Heart right ventricle (tissue), 16 donors: ENCODE measurements around the gene C3orf20. TPM values are rescaled to one million over a fixed set of nuclear protein-coding genes. Genes with fewer than 3 reads are reported as not detected.
A peak's percentile ranks its signal among the peaks of the same experiment; 100 is the strongest.

ENCODE experiments used
- ATAC-seq, 8 donors: fragments of 200-7000 bp; cut with Tn5 transposase; one replicate each; pipeline ENCODE4 v1.9.1; 2020; ENCODE audit warnings: mild to moderate bottlenecking in 8 of 8, moderate library complexity in 8 of 8, moderate number of reproducible peaks in 1 of 8
- DNase-seq, 2 donors: peaks; one replicate each; pipeline ENCODE4 v3.0.0-alpha.2; 2020
- H3K27ac ChIP-seq, 10 donors: fragments of 200-600 bp; sonication (generic) in 2 of 10; one replicate each; pipeline versions ENCODE4 v1.5.0 to v1.8.0; 2020 to 2022; ENCODE audit warnings: mild to moderate bottlenecking in 3 of 10
- H3K27me3 ChIP-seq, 7 donors: fragments of 200-600 bp; one replicate each; pipeline ENCODE4 v1.8.0; 2021 to 2022; ENCODE audit warnings: mild to moderate bottlenecking in 2 of 7
- H3K36me3 ChIP-seq, 9 donors: fragments of 200-600 bp; sonication (generic) in 1 of 9; one replicate each; pipeline versions ENCODE4 v1.5.0 to v1.8.0; 2020 to 2022; ENCODE audit warnings: mild to moderate bottlenecking in 2 of 9
- H3K4me1 ChIP-seq, 9 donors: fragments of 200-600 bp; sonication (generic) in 1 of 9; one replicate each; pipeline versions ENCODE4 v1.5.0 to v1.8.0; 2020 to 2022; ENCODE audit warnings: mild to moderate bottlenecking in 4 of 9
- H3K4me3 ChIP-seq, 10 donors: fragments of 200-600 bp; sonication (generic) in 2 of 10; one replicate each; pipeline versions ENCODE4 v1.5.0 to v1.8.0; 2020 to 2022; ENCODE audit warnings: mild to moderate bottlenecking in 7 of 10, moderate library complexity in 2 of 10
- H3K9me3 ChIP-seq, 11 donors: fragments of 200-600 bp in 10 of 11; sonication (generic) in 2 of 11; one replicate each; pipeline versions ENCODE4 v1.5.0 to v1.8.0; 2013 to 2022; ENCODE audit warnings: mild to moderate bottlenecking in 2 of 11, control low read depth in 1 of 11, moderate library complexity in 1 of 11
- CTCF ChIP-seq, 9 donors: fragments of 200-600 bp; sonication (generic) in 2 of 9; IDR thresholded peaks; one replicate each; pipeline versions ENCODE4 v1.5.0 to v1.8.0; 2021 to 2022; ENCODE audit warnings: antibody characterized with exemption in 9 of 9, mild to moderate bottlenecking in 5 of 9, moderate library complexity in 1 of 9
- WGBS, 2 donors: extraction: QIAGEN DNeasy Blood & Tissue Kit; methylation state at CpG; one replicate each; pipeline ENCODE4 v1.1.7; 2013; ENCODE audit warnings: inconsistent platforms in 1 of 2; 5-methylcytosine and 5-hydroxymethylcytosine counted together
- intact Hi-C, 10 donors: fragments of 100-400 bp; cut with DNase I; formaldehyde crosslinking; loops; one replicate each; pipeline versions ENCODE4 v1.11.1 to v1.14.2; 2022
- polyA plus RNA-seq, 2 donors: library from polyadenylated mRNA; stranded (reverse); fragments of 200-250 nt; gene quantifications; one replicate each; pipeline ENCODE4 v1.2.3, GENCODE V29; 2013
- total RNA-seq, 10 donors: library from RNA; stranded (reverse); fragmentation: NEBNext Ultra II Directional in 3 of 10; extraction: Animal tissue kit (Norgen Biotek cat#: 25700) in 3 of 10; gene quantifications; one replicate each; pipeline versions ENCODE4 v1.2.1 to v1.2.4, GENCODE V29; 2021 to 2023
- donor health status: Arrhythmogenic right ventricular cardiomyopathy.
- donor health status: ischemic (EF 13 %, LVEDD 7.1; RV severe dilation, severe dysfunction).
- donor health status: healthy with polysubstance abuse.
- donor health status: DM: no; HTN: yes; CAD: no.
- donor health status: DM: no; HTN: no; CAD: no.
- donor health status: ischemic (EF 25% LVEDD 6.9; RV normal size, moderate dysfunction).
- donor health status: ischemic (EF 25% LVEDD 5.7; RV mildly dilated, moderate dysfunction).
- donor health status: healthy.
- donor health status: DM: yes; HTN: yes; CAD: no.
- donor health status: Ischemic cardiomyopathy.
- donor health status: ischemic (EF 35%, LVEDD 5.7; RV mildly dilated, moderate dysfunction).
- donor health status: nonischemic (EF 11% LVEDD 7.7; RV severe dilation, severe dysfunction).
- donor health status: DM: yes; HTN: yes; CAD: no.
- donor health status: PGD.
- donor health status: ischemic (EF 29% LVEDD 5.4; RV normal size, mild dysfunction).
- donor health status: nonischemic (EF 23%, LVEDD 6.1; RV moderate dilation, normal function).

The C3orf20 gene
- total and polyA plus RNA-seq, 12 donors: 0.10 to 0.36 (median 0.16) TPM; not detected in 7

GRCh38 chr3:14810070-14810791 lies 135.3 kb downstream of the C3orf20 start:
- H3K27ac ChIP-seq: peak overlapping the region; percentile 82 to 97 (median 94)
- intact Hi-C loops: loop anchor here in 3 of 10 donors (5.0 to 10.0 kb wide), 4 partner anchors 37 to 87 kb away; no protein-coding TSS in a partner anchor
- peak overlapping the region; percentile 45 to 84 (median 78) for H3K4me3 ChIP-seq
- TF ChIP-seq CTCF (IDR thresholded peaks at IDR 0.05): no peak
- ATAC-seq: peak; percentile 62 to 82 (median 72)
- H3K9me3 ChIP-seq: no peaks in the 10 kb centered on the region
- H3K36me3 ChIP-seq: peaks cover 0 to 10% (median 0%) of the 10 kb centered on the region in 9 donors
- H3K4me1 ChIP-seq: peaks cover 5 to 75% (median 54%) of the 10 kb centered on the region in 9 donors
- 2 to 3% methylated on average over 44 to 85 of the region's 85 CpGs for WGBS, 2 donors
- peaks cover 4 to 67% (median 31%) of the 10 kb centered on the region in 7 donors for H3K27me3 ChIP-seq
- DNase-seq: peak; percentile 59 to 69

- Histone ChIP-seq H3K4me1 (peaks cover 5 to 69% (median 46%) of the 10 kb centered on the region in 9 donors), H3K27me3 (peaks cover 4 to 67% (median 31%) of the 10 kb centered on the region in 7 donors), H3K9me3 (no peaks in the 10 kb centered on the region), H3K27ac (peak overlapping the region; percentile 82 to 97 (median 94)), H3K4me3 (peak overlapping the region; percentile 45 to 84 (median 78)), H3K36me3 (peaks cover 0 to 18% (median 0%) of the 10 kb centered on the region in 9 donors)
- intact Hi-C loops: loop anchor here in 3 of 10 donors (5.0 to 10.0 kb wide), 4 partner anchors 36 to 86 kb away; no protein-coding TSS in a partner anchor
- ATAC-seq (peak in 5 of 8 donors; percentile 27 to 38 (median 37)), DNase-seq (peak in 1 of 2 donors; percentile 26)
- WGBS, 2 donors: 1% methylated on average over 72 to 78 of the region's 78 CpGs
- TF ChIP-seq CTCF (IDR thresholded peaks at IDR 0.05): no peak
Observed at GRCh38 chr3:14810801-14811661, 136.1 kb downstream of the C3orf20 start.

- Histone ChIP-seq H3K9me3 (no peaks in the 10 kb centered on the region), H3K4me1 (peaks cover 5 to 66% (median 42%) of the 10 kb centered on the region in 9 donors), H3K36me3 (peaks cover 0 to 18% (median 0%) of the 10 kb centered on the region in 9 donors), H3K27me3 (peaks cover 4 to 67% (median 31%) of the 10 kb centered on the region in 7 donors), H3K27ac (peak overlapping the region; percentile 82 to 97 (median 94)), H3K4me3 (peak overlapping the region; percentile 45 to 84 (median 78))
- 24 to 30% methylated on average over 7 of the region's 7 CpGs for WGBS, 2 donors
- no peak for TF ChIP-seq CTCF (IDR thresholded peaks at IDR 0.05)
- ATAC-seq: peak in 6 of 8 donors; percentile 26 to 75 (median 43)
- intact Hi-C loops: loop anchor here in 3 of 10 donors (5.0 to 10.0 kb wide), 4 partner anchors 36 to 86 kb away; no protein-coding TSS in a partner anchor
- DNase-seq: peak in 1 of 2 donors; percentile 45
Observed at GRCh38 chr3:14811684-14812083, 136.7 kb downstream of the C3orf20 start.
